K562 (cell line): Measurements from ENCODE around the gene HDAC6. TPM values are rescaled to one million over a fixed set of nuclear protein-coding genes. Genes with fewer than 3 reads are reported as not detected.
A peak's percentile ranks its signal among the peaks of the same experiment; 100 is the strongest.

Experiments used
- ATAC-seq: fragments of 200-7000 bp; cut with Tn5 transposase; 3 replicates; pipeline ENCODE4 v1.9.1; 2020; ENCODE audit warnings: moderate library complexity
- BruUV-seq: library from RNA; stranded (reverse); fragments of 400-500 nt; replicated peaks from 2 replicates; lab custom pipeline; 2021; lab: Mats Ljungman, UMichigan
- CTCF ChIA-PET: fragments of 300-600 bp; formaldehyde crosslinking; extraction: SDS; loops from one replicate; lab custom pipeline; 2021; ENCODE audit warnings: low intra/inter-chr PET ratio; lab: Yijun Ruan, JAX
- POLR2A ChIA-PET: fragments of 300-600, 350-650 bp; sonication (Branson Sonifier 250); formaldehyde crosslinking; extraction: SDS; loops from one replicate; lab custom pipeline; 2021; ENCODE audit warnings: antibody characterized with exemption, inconsistent platforms; lab: Yijun Ruan, JAX
- DNase-seq, 4 experiments: peaks; one replicate each; pipeline versions ENCODE4 v3.0.0 to v3.0.0-alpha.2; 2011 to 2018; ENCODE audit warnings: low spot score in 3 of 4, mixed read lengths in 3 of 4; ENCODE audit errors: extremely low read depth in 1 of 4
- FAIRE-seq: peaks from 2 replicates; lab custom pipeline; 2011; peaks lifted over from hg19 to GRCh38; lab: Jason Lieb, UNC
- H2AFZ ChIP-seq: 2 replicates; pipeline ENCODE4 v1.6.0; 2011; ENCODE audit warnings: low read depth, low read length, control low read depth, inconsistent platforms
- H3K27ac ChIP-seq: fragments of 200-600 bp; 3 replicates; pipeline ENCODE4 v1.8.0; 2011; ENCODE audit warnings: low read depth, mild to moderate bottlenecking, control low read depth, inconsistent platforms, low read length, moderate library complexity, mixed read lengths; ENCODE audit errors: extremely low read depth
- H3K27me3 ChIP-seq, 2 experiments: fragments of 300-600 bp in 1 of 2; 2 replicates in 1 of 2; 3 replicates in 1 of 2; pipeline versions ENCODE4 v1.6.0 to v1.8.0; 2011; ENCODE audit warnings: inconsistent platforms in 2 of 2, low read length in 2 of 2, mild to moderate bottlenecking in 1 of 2, mixed read lengths in 1 of 2, moderate library complexity in 1 of 2; ENCODE audit not compliant: control insufficient read depth in 2 of 2, insufficient read depth in 2 of 2
- H3K36me3 ChIP-seq: fragments of 300-600 bp; 3 replicates; pipeline ENCODE4 v1.8.0; 2011; ENCODE audit warnings: mild to moderate bottlenecking, low read length, inconsistent platforms; ENCODE audit not compliant: control insufficient read depth, insufficient read depth
- H3K4me1 ChIP-seq, 2 experiments: fragments of 200-600 bp in 1 of 2; replicated peaks in 1 of 2; 2 replicates in 1 of 2; 3 replicates in 1 of 2; pipeline versions ENCODE4 v1.5.1 to v1.8.0; 2011; ENCODE audit warnings: inconsistent platforms in 2 of 2, low read length in 2 of 2, mild to moderate bottlenecking in 1 of 2, mixed read lengths in 1 of 2, moderate library complexity in 1 of 2; ENCODE audit not compliant: control insufficient read depth in 2 of 2, insufficient read depth in 2 of 2
- H3K4me2 ChIP-seq: 2 replicates; pipeline ENCODE4 v1.6.1; 2011; ENCODE audit warnings: low read length, control low read depth, inconsistent platforms, mixed read lengths; ENCODE audit not compliant: insufficient read depth
- H3K4me3 ChIP-seq: fragments of 200-600 bp; sonication (generic), shearing (Covaris generic); 2 replicates; pipeline ENCODE4 v1.5.1; 2016; ENCODE audit warnings: control low read depth, inconsistent platforms
- H3K79me2 ChIP-seq: fragments of 200-600 bp; 3 replicates; pipeline ENCODE4 v1.8.0; 2011; ENCODE audit warnings: low read length, inconsistent platforms; ENCODE audit not compliant: control insufficient read depth, insufficient read depth
- H3K9ac ChIP-seq, 2 experiments: 2 replicates each; pipeline versions ENCODE4 v1.6.0 to v1.6.1; 2011; ENCODE audit warnings: low read depth in 2 of 2, low read length in 2 of 2, control low read depth in 1 of 2, inconsistent platforms in 1 of 2, mild to moderate bottlenecking in 1 of 2, mixed read lengths in 1 of 2; ENCODE audit not compliant: insufficient read depth in 1 of 2
- H3K9me1 ChIP-seq: one replicate; pipeline ENCODE4 v1.6.0; 2011; ENCODE audit warnings: inconsistent platforms, mild to moderate bottlenecking, low read length, moderate library complexity; ENCODE audit not compliant: control insufficient read depth, insufficient read depth
- H3K9me3 ChIP-seq: replicated peaks from 2 replicates; pipeline ENCODE4 v1.5.1; 2011; ENCODE audit warnings: low read depth, low read length, inconsistent platforms; ENCODE audit not compliant: control insufficient read depth, insufficient read depth
- H4K20me1 ChIP-seq: replicated peaks from 2 replicates; pipeline ENCODE4 v1.6.1; 2011; ENCODE audit warnings: low read length, inconsistent platforms, mixed read lengths; ENCODE audit not compliant: control insufficient read depth, insufficient read depth
- ARID2 ChIP-seq: fragments of 450-650 bp; IDR thresholded peaks from 2 replicates; pipeline ENCODE4 v1.6.1; 2017; ENCODE audit warnings: antibody characterized with exemption, mild to moderate bottlenecking
- BRD9 ChIP-seq: fragments of 450-650 bp; IDR thresholded peaks from 2 replicates; pipeline ENCODE4 v1.6.1; 2018; ENCODE audit warnings: low read depth; ENCODE audit not compliant: partially characterized antibody
- DEAF1 ChIP-seq: fragments of 450-650 bp; formaldehyde crosslinking; IDR thresholded peaks from 2 replicates; pipeline ENCODE4 v1.4.0; 2020; ENCODE audit warnings: mild to moderate bottlenecking, moderate library complexity
- IFI16 ChIP-seq: fragments of 250-450 bp; sonication (Bioruptor Pico); IDR thresholded peaks from 2 replicates; pipeline ENCODE4 v2.1.2; 2022; ENCODE audit warnings: mild to moderate bottlenecking, inconsistent platforms
- MLX ChIP-seq, 2 experiments: fragments of 450-650 bp in 1 of 2; sonication (generic) in 1 of 2; formaldehyde crosslinking; conservative IDR thresholded peaks; 2 replicates each; pipeline versions ENCODE4 v1.4.0 to v1.8.1; 2020 to 2022; ENCODE audit warnings: mild to moderate bottlenecking in 1 of 2, missing genetic modification reagents in 1 of 2
- NFATC3 ChIP-seq: fragments of 450-650 bp; IDR thresholded peaks from 2 replicates; pipeline ENCODE4 v1.6.1; 2017; ENCODE audit warnings: mild to moderate bottlenecking
- SMARCB1 ChIP-seq: IDR thresholded peaks from 2 replicates; pipeline ENCODE4 v1.6.1; 2011; ENCODE audit warnings: improper control_type of control experiment, low read depth; ENCODE audit not compliant: insufficient read length
- VEZF1 ChIP-seq: fragments of 200-800 bp; sonication (Bioruptor generic); IDR thresholded peaks from 2 replicates; pipeline ENCODE4 v1.6.1; 2017; ENCODE audit warnings: missing genetic modification characterization, missing compliant biosample characterization
- ZHX1 ChIP-seq: fragments of 150-350 bp; conservative IDR thresholded peaks from 2 replicates; pipeline ENCODE4 v1.6.1; 2014; ENCODE audit warnings: low read length
- ZNF444 ChIP-seq: fragments of 250-450 bp; sonication (Bioruptor Pico); IDR thresholded peaks from 2 replicates; pipeline ENCODE4 v1.4.0; 2020; ENCODE audit warnings: mild to moderate bottlenecking, moderate library complexity
- WGBS: fragments of 100-300 bp; shearing (Covaris generic); methylation state at CpG from one replicate; pipeline ENCODE4 v1.1.6; 2016; ENCODE audit warnings: low coverage, mixed read lengths; ENCODE audit not compliant: insufficient coverage; ENCODE audit errors: missing lambda C conversion rate; 5-methylcytosine and 5-hydroxymethylcytosine counted together
- in situ Hi-C: fragments of 300-500 bp; cut with MboI; formaldehyde crosslinking; loops from 4 replicates; pipeline ENCODE4 v1.15.0; 2018; ENCODE audit warnings: inconsistent platforms, mixed read lengths
- intact Hi-C: fragments of 100-400 bp; cut with micrococcal nuclease; formaldehyde crosslinking; loops from 2 replicates; pipeline ENCODE4 v1.14.2; 2022
- polyA plus RNA-seq, 8 experiments: library from polyadenylated mRNA; depleted of rRNA in 4 of 8; stranded (reverse) in 5 of 8; unstranded in 3 of 8; fragments of >200 nt; fragmentation: Nextera tagmentation in 2 of 8; fragmentation: Illumina TruSeq in 1 of 8; extraction: Ambion mirVana in 2 of 8; extraction: Trizol in 1 of 8; gene quantifications; 2 replicates each; pipeline versions ENCODE4 v1.2.1 to v1.2.3, GENCODE V29; 2011 to 2014; ENCODE audit warnings: inconsistent platforms in 1 of 8, missing spikeins in 1 of 8
- total RNA-seq, 7 experiments: library from RNA; depleted of rRNA in 6 of 7; stranded (reverse); fragments of >200 nt in 6 of 7; fragmentation: Illumina TruSeq in 2 of 7; extraction: Trizol in 2 of 7; gene quantifications; 2 replicates each; pipeline versions ENCODE4 v1.2.1 to v1.2.3, GENCODE V29; 2011 to 2021; ENCODE audit warnings: low replicate concordance in 1 of 7
- TF ChIP-seq, protein P1 (sequence below): fragments of 450-650 bp; IDR thresholded peaks from 2 replicates; pipeline ENCODE4 v1.6.1; 2018; ENCODE audit not compliant: partially characterized antibody

The HDAC6 gene
- total and polyA plus RNA-seq, 9 of the 15 experiments (the other 6 are each of a cell fraction or from before 2014, with no cell fraction given): 29.9 to 101 (median 71.2) TPM

- CTCF ChIA-PET: no interaction called here
- intact Hi-C loops: no loop called here
- TF ChIP-seq NFATC3 (no peak), IFI16 (CRISPR knock-in tag) (no peak), MLX (CRISPR knock-in tag; conservative IDR thresholded peaks at IDR 0.05) (no peak), ZNF444 (CRISPR knock-in tag) (no peak), VEZF1 (CRISPR knock-in tag) (peak; percentile 17; the same call in 1 of the 2 replicates), SMARCB1 (no peak), ARID2 (peak; percentile 51; the same call in 1 of the 2 replicates), DEAF1 (0 out of 2 replicates have a peak, but pooled peaks have one; percentile 12), ZHX1 (no peak), BRD9 (peak; percentile 56)
- TF ChIP-seq, protein P1, sequence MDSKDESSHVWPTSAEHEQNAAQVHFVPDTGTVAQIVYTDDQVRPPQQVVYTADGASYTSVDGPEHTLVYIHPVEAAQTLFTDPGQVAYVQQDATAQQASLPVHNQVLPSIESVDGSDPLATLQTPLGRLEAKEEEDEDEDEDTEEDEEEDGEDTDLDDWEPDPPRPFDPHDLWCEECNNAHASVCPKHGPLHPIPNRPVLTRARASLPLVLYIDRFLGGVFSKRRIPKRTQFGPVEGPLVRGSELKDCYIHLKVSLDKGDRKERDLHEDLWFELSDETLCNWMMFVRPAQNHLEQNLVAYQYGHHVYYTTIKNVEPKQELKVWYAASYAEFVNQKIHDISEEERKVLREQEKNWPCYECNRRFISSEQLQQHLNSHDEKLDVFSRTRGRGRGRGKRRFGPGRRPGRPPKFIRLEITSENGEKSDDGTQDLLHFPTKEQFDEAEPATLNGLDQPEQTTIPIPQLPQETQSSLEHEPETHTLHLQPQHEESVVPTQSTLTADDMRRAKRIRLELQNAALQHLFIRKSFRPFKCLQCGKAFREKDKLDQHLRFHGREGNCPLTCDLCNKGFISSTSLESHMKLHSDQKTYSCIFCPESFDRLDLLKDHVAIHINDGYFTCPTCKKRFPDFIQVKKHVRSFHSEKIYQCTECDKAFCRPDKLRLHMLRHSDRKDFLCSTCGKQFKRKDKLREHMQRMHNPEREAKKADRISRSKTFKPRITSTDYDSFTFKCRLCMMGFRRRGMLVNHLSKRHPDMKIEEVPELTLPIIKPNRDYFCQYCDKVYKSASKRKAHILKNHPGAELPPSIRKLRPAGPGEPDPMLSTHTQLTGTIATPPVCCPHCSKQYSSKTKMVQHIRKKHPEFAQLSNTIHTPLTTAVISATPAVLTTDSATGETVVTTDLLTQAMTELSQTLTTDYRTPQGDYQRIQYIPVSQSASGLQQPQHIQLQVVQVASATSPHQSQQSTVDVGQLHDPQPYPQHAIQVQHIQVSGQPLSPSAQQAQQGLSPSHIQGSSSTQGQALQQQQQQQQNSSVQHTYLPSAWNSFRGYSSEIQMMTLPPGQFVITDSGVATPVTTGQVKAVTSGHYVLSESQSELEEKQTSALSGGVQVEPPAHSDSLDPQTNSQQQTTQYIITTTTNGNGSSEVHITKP: peak; percentile 38
These were observed 53.0 kb downstream of the HDAC6 start for GRCh38 chrX:48854898-48855297.

More at GRCh38 chrX:48854898-48855297, 53.0 kb downstream of the HDAC6 start:
- Histone ChIP-seq H3K4me1 (no peaks in the 10 kb centered on the region; a peak in 1 of 5 replicates), H3K9me1 (no peaks in the 10 kb centered on the region), H3K36me3 (no peaks in the 10 kb centered on the region), H3K9me3 (peaks cover 6% of the 10 kb centered on the region; the same call in 1 of the 2 replicates), H4K20me1 (no peaks in the 10 kb centered on the region), H3K79me2 (no peaks in the 10 kb centered on the region), H3K4me3 (no peak overlapping the region), H3K27ac (no peak overlapping the region), H3K27me3 (no peaks in the 10 kb centered on the region), H3K9ac (no peak overlapping the region), H3K4me2 (no peak overlapping the region), H2AFZ (0 out of 2 replicates have a peak overlapping the region, but pooled peaks have one; percentile 24)
- POLR2A ChIA-PET: no interaction called here
- FAIRE-seq: peak; percentile 56
- 27% methylated on average over 5 of the region's 5 CpGs for WGBS
- BruUV-seq: no TSS peak
- in situ Hi-C loops: no loop called here
- ATAC-seq: peak; percentile 42; the same call in 1 of the 3 replicates
- DNase-seq: peak in 1 of 4 experiments; percentile 42
